BE2C (cell line): ENCODE data around the gene CNOT8.

Source experiments
- DNase-seq: peaks from one replicate; pipeline ENCODE4 v3.0.0-alpha.2; 2020
- H3K27me3 ChIP-seq: fragments of 250-450 bp; sonication (Bioruptor Pico); 2 replicates; pipeline ENCODE4 v1.5.1; 2020; ENCODE audit warnings: mild to moderate bottlenecking
- H3K36me3 ChIP-seq: fragments of 250-450 bp; sonication (Bioruptor Pico); 2 replicates; pipeline ENCODE4 v1.5.1; 2020; ENCODE audit warnings: mild to moderate bottlenecking
- H3K4me1 ChIP-seq: fragments of 250-450 bp; sonication (Bioruptor Pico); 2 replicates; pipeline ENCODE4 v1.5.1; 2020
- H3K4me3 ChIP-seq: 2 replicates; pipeline ENCODE4 v1.5.1; 2011; ENCODE audit warnings: low read depth, low read length
- H3K9me3 ChIP-seq: fragments of 250-450 bp; sonication (Bioruptor Pico); 2 replicates; pipeline ENCODE4 v1.5.1; 2020
- CTCF ChIP-seq: IDR thresholded peaks from 2 replicates; pipeline ENCODE4 v1.5.1; 2012; ENCODE audit warnings: mild to moderate bottlenecking, low read depth, low read length

CNOT8 gene

GRCh38 chr5:154866841-154867240, 8.4 kb downstream of the CNOT8 start:
- H3K27me3 ChIP-seq = no peaks in the 10 kb centered on the region
- no peaks in the 10 kb centered on the region for H3K9me3 ChIP-seq
- DNase-seq = no peak
- TF ChIP-seq CTCF = no peak
- peaks cover 53% of the 10 kb centered on the region for H3K36me3 ChIP-seq
- H3K4me1 ChIP-seq = peaks cover 4% of the 10 kb centered on the region
- no peak overlapping the region for H3K4me3 ChIP-seq

GRCh38 chr5:154868702-154869101, 10.3 kb downstream of the CNOT8 start:
- Histone ChIP-seq H3K36me3 (peaks cover 59% of the 10 kb centered on the region), H3K4me1 (peaks cover 4% of the 10 kb centered on the region), H3K27me3 (no peaks in the 10 kb centered on the region), H3K4me3 (no peak overlapping the region), H3K9me3 (no peaks in the 10 kb centered on the region)
- TF ChIP-seq CTCF = peak; percentile 65
- peak; percentile 63 for DNase-seq

- no peak for DNase-seq
- H3K36me3 ChIP-seq = peaks cover 60% of the 10 kb centered on the region
- H3K27me3 ChIP-seq = no peaks in the 10 kb centered on the region
- H3K4me1 ChIP-seq = peaks cover 4% of the 10 kb centered on the region
- no peak for TF ChIP-seq CTCF
- no peak overlapping the region for H3K4me3 ChIP-seq
- H3K9me3 ChIP-seq = no peaks in the 10 kb centered on the region
Measured at GRCh38 chr5:154871734-154872133, 13.3 kb downstream of the CNOT8 start.

- no peaks in the 10 kb centered on the region for H3K27me3 ChIP-seq
- no peak overlapping the region for H3K4me3 ChIP-seq
- H3K4me1 ChIP-seq = no peaks in the 10 kb centered on the region; the same call in 1 of the 2 replicates
- H3K36me3 ChIP-seq = peaks cover 66% of the 10 kb centered on the region
- H3K9me3 ChIP-seq = no peaks in the 10 kb centered on the region; the same call in 1 of the 2 replicates
- DNase-seq = no peak
- no peak for TF ChIP-seq CTCF
Measured at GRCh38 chr5:154873791-154874331, 15.4 kb downstream of the CNOT8 start.

- DNase-seq = no peak
- no peaks in the 10 kb centered on the region; the same call in 1 of the 2 replicates for H3K4me1 ChIP-seq
- TF ChIP-seq CTCF = no peak
- no peak overlapping the region for H3K4me3 ChIP-seq
- H3K9me3 ChIP-seq = no peaks in the 10 kb centered on the region; the same call in 1 of the 2 replicates
- H3K27me3 ChIP-seq = no peaks in the 10 kb centered on the region
- H3K36me3 ChIP-seq = peaks cover 41% of the 10 kb centered on the region
Measured at GRCh38 chr5:154878642-154879335, 20.4 kb downstream of the CNOT8 start.

- no peak for TF ChIP-seq CTCF
- DNase-seq = no peak
- Histone ChIP-seq H3K27me3 (no peaks in the 10 kb centered on the region), H3K4me1 (no peaks in the 10 kb centered on the region), H3K4me3 (no peak overlapping the region), H3K9me3 (no peaks in the 10 kb centered on the region; the same call in 1 of the 2 replicates), H3K36me3 (peaks cover 43% of the 10 kb centered on the region)
Measured at GRCh38 chr5:154881986-154882385, 23.6 kb downstream of the CNOT8 start.
